ENCODE measurements around the gene PAFAH1B1.
A peak's percentile ranks its signal among the peaks of the same experiment; 100 is the strongest.

The PAFAH1B1 gene

DNA sequence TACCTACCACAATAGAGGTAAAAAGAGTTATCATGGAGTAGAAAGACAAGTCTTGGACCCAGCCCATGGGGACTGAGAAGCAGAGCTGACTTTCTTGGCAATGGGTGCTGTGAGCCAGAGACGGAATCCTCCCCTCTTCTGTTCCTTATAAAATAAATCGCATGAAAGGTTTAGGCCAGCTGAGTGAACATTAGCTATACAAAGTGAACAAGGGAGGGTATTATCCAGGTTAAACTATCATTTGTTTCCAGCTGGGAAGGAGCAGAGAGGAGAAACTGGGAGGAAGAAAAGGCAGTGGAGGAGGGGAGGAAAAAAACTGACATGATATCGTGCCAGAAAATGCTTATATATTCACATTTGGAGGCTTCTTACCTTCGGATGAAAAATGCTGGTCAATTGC lies 13.3 kb upstream of the PAFAH1B1 start:
- TF ChIP-seq, protein P1, sequence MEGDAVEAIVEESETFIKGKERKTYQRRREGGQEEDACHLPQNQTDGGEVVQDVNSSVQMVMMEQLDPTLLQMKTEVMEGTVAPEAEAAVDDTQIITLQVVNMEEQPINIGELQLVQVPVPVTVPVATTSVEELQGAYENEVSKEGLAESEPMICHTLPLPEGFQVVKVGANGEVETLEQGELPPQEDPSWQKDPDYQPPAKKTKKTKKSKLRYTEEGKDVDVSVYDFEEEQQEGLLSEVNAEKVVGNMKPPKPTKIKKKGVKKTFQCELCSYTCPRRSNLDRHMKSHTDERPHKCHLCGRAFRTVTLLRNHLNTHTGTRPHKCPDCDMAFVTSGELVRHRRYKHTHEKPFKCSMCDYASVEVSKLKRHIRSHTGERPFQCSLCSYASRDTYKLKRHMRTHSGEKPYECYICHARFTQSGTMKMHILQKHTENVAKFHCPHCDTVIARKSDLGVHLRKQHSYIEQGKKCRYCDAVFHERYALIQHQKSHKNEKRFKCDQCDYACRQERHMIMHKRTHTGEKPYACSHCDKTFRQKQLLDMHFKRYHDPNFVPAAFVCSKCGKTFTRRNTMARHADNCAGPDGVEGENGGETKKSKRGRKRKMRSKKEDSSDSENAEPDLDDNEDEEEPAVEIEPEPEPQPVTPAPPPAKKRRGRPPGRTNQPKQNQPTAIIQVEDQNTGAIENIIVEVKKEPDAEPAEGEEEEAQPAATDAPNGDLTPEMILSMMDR (IDR thresholded peaks at IDR 0.05; ENCODE audit: low read depth, low read length), result no peak
- DNase-seq (ENCODE audit: extremely low read depth, low read depth), result no peak

DNA sequence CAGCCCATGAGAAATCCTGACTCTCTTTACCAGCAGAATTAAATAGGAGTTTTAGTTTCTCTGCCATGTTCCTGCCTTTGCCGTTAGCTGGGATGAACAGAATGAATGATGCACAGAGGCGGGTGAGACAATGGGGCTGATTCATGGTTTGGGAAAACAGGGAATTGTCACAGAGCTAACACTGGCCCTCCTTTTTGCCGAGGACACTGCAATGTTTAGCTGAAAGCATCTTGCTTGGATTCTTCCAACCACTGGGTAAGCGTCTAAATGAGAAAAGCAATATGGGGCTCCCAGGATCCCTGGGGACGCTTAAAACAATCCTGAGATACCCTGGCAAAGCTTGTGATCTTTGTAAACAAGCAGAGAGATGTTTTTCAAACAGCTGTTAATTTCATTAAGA lies 12.8 kb upstream of the PAFAH1B1 start:
- DNase-seq (ENCODE audit: extremely low read depth, low read depth), result no peak
- TF ChIP-seq, protein P1 (IDR thresholded peaks at IDR 0.05; ENCODE audit: low read depth, low read length), result no peak

DNA sequence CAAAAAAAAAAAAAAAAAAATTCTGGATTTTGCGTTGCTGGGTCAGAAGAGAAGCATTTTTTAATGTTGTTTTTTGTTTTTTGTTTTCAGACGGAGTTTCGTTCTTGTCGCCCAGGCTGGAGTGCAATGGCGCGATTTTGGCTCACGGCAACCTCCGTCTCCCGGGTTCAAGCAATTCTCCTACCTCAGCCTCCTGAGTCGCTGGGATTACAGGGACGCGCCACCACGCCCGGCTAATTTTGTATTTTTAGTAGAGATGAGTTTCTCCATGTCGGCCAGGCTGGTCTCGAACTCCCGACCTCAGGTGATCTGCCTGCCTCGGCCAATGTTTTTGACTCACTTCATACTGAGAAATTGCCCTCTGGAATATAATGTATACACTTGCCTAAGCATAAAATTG lies 11.0 kb upstream of the PAFAH1B1 start:
- DNase-seq (ENCODE audit: extremely low read depth, low read depth), result no peak
- TF ChIP-seq, protein P1 (IDR thresholded peaks at IDR 0.05; ENCODE audit: low read depth, low read length), result no peak

DNA sequence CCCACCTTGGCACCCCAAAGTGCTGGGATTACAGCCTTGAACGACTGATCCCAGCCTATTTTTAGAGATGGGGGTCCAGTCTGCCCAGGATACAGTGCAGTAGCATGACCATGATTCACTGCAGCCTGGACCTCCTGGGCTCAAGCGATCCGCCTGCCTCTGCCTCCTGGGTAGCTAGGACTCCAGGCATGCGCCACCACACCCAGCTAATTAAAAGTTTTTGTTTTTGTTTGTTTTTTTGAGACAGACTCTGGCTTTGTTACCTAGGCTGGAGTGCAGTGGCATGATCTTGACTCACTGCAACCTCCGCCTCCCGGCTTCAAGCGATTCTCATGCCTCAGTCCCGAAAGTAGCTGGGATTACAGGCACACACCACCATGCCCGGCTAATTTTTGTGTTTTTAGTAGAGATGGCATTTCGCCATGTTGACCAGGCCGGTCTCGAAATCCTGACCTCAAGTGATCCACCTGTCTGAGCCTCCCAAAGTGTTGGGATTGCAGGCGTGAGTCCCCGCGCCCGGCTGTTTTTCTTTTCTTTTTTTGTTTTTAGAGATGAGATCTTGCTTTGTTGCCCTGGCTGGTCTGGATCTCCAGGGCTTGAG lies 2.3 kb upstream of the PAFAH1B1 start:
- no peak for DNase-seq (ENCODE audit: extremely low read depth, low read depth)
- TF ChIP-seq, protein P1 (IDR thresholded peaks at IDR 0.05; ENCODE audit: low read depth, low read length), result no peak

DNA sequence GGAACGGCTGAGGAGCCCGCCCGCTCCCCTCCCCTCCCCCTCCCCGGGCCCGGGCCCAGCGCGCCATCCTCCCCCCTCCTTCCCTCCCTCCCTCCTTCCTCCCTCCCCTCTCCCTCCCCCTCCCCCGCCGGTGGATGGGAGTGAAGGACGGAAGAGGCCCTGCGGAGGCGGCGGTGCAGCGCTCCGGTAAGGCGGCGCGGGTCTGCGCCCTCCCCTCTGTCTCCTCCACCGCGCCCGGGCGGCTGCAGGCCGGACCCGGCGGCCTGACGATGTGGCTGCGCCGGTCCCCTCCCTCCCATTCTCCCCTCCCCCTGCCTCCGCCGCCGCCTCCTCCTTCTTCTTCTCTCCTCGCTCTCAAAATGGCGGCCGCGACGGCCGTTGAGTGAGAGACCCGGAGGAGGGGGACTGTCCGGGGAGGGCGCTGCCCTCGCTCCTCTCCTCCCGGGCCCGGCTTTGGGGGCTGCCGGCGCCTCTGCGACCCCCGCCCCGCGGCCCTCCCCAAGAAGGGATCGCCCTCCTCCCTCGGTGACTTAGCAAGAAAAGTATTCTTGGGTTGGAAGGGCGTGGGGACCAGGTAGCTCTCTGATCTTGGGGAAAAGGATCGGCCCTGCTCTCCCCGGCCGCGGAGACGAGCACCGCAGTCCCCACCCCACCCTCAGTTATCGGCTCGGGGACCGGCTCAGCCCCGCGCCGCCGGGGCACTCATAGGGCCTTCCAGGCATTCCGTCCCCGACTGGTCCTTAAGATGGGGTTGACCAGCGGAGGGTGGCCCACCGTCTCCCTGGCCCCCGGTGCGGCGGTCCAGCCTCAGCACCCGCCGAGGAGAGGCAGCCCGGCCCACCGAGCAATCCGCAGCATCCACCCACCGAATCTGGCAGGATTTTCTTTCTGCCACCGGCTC lies 617 bp downstream of the PAFAH1B1 start:
- DNase-seq (ENCODE audit: extremely low read depth, low read depth), result peak; percentile 44
- TF ChIP-seq, protein P1 (IDR thresholded peaks at IDR 0.05; ENCODE audit: low read depth, low read length), result no peak

DNA sequence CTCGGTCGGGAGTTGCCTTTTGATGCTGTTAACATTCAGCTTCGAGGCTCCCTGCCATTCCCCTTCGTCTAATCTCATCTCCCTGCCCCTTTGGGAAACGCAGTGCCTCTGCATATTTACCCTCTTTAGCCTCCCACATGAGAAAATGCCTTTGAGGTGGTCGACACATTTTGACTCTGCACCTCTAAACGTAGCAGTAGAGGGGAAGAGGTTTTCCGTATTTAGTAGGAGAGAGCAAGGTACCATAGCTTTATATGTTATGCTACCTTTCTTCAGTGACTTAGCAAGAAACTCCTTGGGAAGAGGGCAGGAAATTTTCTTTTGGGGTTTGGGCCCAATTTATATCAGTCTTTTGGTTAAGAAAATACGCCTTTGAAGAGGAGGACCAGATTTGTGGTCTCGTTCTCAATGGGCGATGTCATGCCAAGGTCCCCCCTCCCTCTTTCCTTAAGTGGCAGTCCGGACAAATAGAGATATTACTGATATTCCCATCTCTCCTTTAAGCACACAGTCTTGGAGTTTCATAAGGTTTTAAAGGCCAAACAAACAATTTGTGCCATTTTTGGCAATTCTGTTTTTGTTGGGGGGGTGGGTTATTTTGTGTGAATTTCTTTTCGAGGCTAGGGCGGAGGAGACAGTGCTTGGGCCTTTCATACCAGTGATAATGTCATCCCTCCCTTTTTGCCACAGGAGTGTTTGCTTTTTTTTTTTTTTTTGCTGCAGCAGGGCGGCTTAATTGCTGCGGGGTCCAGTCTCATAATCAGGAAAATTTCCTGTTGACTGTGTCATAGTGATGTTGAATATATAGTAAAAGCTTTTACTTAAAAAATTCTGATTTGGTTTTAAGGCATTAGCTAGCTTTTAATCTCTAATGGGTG lies 1.5 kb downstream of the PAFAH1B1 start:
- no peak for DNase-seq (ENCODE audit: extremely low read depth, low read depth)
- TF ChIP-seq, protein P1 (IDR thresholded peaks at IDR 0.05; ENCODE audit: low read depth, low read length), result no peak
